ENCODE results near the gene KLHL42. TPM values are rescaled to one million over a fixed set of nuclear protein-coding genes. Genes with fewer than 3 reads are reported as not detected.

Gene KLHL42
- total RNA-seq, 1 donor from 2014 or later = 48.8 TPM

- Mint-ChIP-seq H3K4me3 (ENCODE audit: low read depth) (no peak overlapping the region), H3K27me3 (no peaks in the 10 kb centered on the region), H3K4me1 (ENCODE audit: low read depth) (no peaks in the 10 kb centered on the region), H3K9me3 (ENCODE audit: low read depth) (peaks cover 13% of the 10 kb centered on the region), H3K36me3 (ENCODE audit: insufficient read depth) (peaks cover 3% of the 10 kb centered on the region), H3K27ac (no peak overlapping the region)
- TF ChIP-seq, protein P1, sequence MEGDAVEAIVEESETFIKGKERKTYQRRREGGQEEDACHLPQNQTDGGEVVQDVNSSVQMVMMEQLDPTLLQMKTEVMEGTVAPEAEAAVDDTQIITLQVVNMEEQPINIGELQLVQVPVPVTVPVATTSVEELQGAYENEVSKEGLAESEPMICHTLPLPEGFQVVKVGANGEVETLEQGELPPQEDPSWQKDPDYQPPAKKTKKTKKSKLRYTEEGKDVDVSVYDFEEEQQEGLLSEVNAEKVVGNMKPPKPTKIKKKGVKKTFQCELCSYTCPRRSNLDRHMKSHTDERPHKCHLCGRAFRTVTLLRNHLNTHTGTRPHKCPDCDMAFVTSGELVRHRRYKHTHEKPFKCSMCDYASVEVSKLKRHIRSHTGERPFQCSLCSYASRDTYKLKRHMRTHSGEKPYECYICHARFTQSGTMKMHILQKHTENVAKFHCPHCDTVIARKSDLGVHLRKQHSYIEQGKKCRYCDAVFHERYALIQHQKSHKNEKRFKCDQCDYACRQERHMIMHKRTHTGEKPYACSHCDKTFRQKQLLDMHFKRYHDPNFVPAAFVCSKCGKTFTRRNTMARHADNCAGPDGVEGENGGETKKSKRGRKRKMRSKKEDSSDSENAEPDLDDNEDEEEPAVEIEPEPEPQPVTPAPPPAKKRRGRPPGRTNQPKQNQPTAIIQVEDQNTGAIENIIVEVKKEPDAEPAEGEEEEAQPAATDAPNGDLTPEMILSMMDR (IDR thresholded peaks at IDR 0.05; ENCODE audit: unreplicated experiment) = no peak
- DNase-seq (ENCODE audit: low spot score, unreplicated experiment) = no peak
Observed at GRCh38 chr12:27851311-27851710, 71.3 kb downstream of the KLHL42 start.

- no peak overlapping the region for H3K27ac Mint-ChIP-seq
- no peaks in the 10 kb centered on the region for H3K27me3 Mint-ChIP-seq
- H3K4me1 Mint-ChIP-seq (ENCODE audit: low read depth) = no peaks in the 10 kb centered on the region
- no peak for DNase-seq (ENCODE audit: low spot score, unreplicated experiment)
- peaks cover 8% of the 10 kb centered on the region for H3K9me3 Mint-ChIP-seq (ENCODE audit: low read depth)
- peaks cover 3% of the 10 kb centered on the region for H3K36me3 Mint-ChIP-seq (ENCODE audit: insufficient read depth)
- TF ChIP-seq, protein P1 (IDR thresholded peaks at IDR 0.05; ENCODE audit: unreplicated experiment) = no peak
- no peak overlapping the region for H3K4me3 Mint-ChIP-seq (ENCODE audit: low read depth)
Observed at GRCh38 chr12:27852117-27852516, 72.1 kb downstream of the KLHL42 start.

Other genes starting within 250 kb of the KLHL42 start
- 2.8 and 3.0 TPM in 2 replicates for gene REP15, start 83.8 kb upstream of the KLHL42 start, total RNA-seq
- 63.1 and 63.3 TPM in 2 replicates for gene MRPS35, start 69.4 kb upstream of the KLHL42 start, total RNA-seq
- gene MANSC4, start within 50 bp of the KLHL42 start, total RNA-seq = 0.40 and 1.1 TPM in 2 replicates
- gene PTHLH, start 192.5 kb downstream of the KLHL42 start, total RNA-seq = 0.93 and 1.3 TPM in 2 replicates